ENCODE measurements around the gene AKAP8L. TPM values are rescaled to one million over a fixed set of nuclear protein-coding genes. Genes with fewer than 3 reads are reported as not detected.
A peak's percentile ranks its signal among the peaks of the same experiment; 100 is the strongest.

AKAP8L gene
- total and polyA plus RNA-seq, 5 experiments from 2014 or later = 38.7 to 232 (median 80.7) TPM

GRCh38 chr19:15381429-15381828 is 37.4 kb downstream of the AKAP8L start:
- H3K27me3 Mint-ChIP-seq = no peaks in the 10 kb centered on the region
- POLR2A ChIA-PET = no interaction called here

GRCh38 chr19:15379999-15380647 is 38.7 kb downstream of the AKAP8L start:
- POLR2A ChIA-PET = interaction anchor here (0.7 to 5.9 kb wide), 21 partner anchors 9 to 990 kb away, joined by 3 to 110 read pairs (median 6); partner anchors contain the start of genes AKAP8L, BRD4 and RASAL3
- no peaks in the 10 kb centered on the region for H3K27me3 Mint-ChIP-seq
- ATAC-seq = peak; percentile 45 to 53
- peak overlapping the region; percentile 80 to 100 (median 97) for H3K27ac Mint-ChIP-seq
- H3K4me3 Mint-ChIP-seq = peak overlapping the region; percentile 92 to 100 (median 98)
- H3K36me3 Mint-ChIP-seq = peaks cover 0 to 9% (median 0%) of the 10 kb centered on the region in 3 donors
- H3K4me1 Mint-ChIP-seq = peaks cover 18 to 36% (median 32%) of the 10 kb centered on the region in 4 donors
- DNase-seq = peak in 2 of 10 donors; percentile 76 to 96
- no peaks in the 10 kb centered on the region for H3K9me3 Mint-ChIP-seq

More at GRCh38 chr19:15381429-15381828, 37.4 kb downstream of the AKAP8L start:
- Mint-ChIP-seq H3K4me3 (peak overlapping the region in 8 of 10 donors; percentile 18 to 100 (median 88)), H3K27ac (peak overlapping the region in 7 of 10 donors; percentile 7 to 96 (median 48)), H3K9me3 (no peaks in the 10 kb centered on the region), H3K4me1 (peaks cover 18 to 32% (median 30%) of the 10 kb centered on the region in 4 donors), H3K36me3 (peaks cover 0 to 6% (median 0%) of the 10 kb centered on the region in 3 donors)
- ATAC-seq (no peak), DNase-seq (no peak)

GRCh38 chr19:15379083-15379998 is 39.4 kb downstream of the AKAP8L start, which contains the start of gene AKAP8:
Gene AKAP8 (minus strand): TSS chr19:15379787. CDS start chr19:15379731, 56 bp downstream.
- ATAC-seq (peak; percentile 86 to 92), DNase-seq (peak; percentile 96 to 99 (median 98))
- H3K27ac Mint-ChIP-seq = peak within 1 kb of the TSS; percentile 96 to 100 (median 100)
- peaks cover 0 to 9% (median 0%) of the 10 kb centered on the region in 3 donors for H3K36me3 Mint-ChIP-seq
- POLR2A ChIA-PET = interaction anchor here (0.6 to 5.9 kb wide), 29 partner anchors 8 to 991 kb away, joined by 3 to 110 read pairs (median 5); partner anchors contain the start of genes AKAP8L, BRD4 and RASAL3
- H3K27me3 Mint-ChIP-seq = no peaks in the 10 kb centered on the region
- peaks cover 18 to 43% (median 36%) of the 10 kb centered on the region in 4 donors for H3K4me1 Mint-ChIP-seq
- H3K4me3 Mint-ChIP-seq = peak within 1 kb of the TSS; percentile 92 to 100 (median 98)
- H3K9me3 Mint-ChIP-seq = no peaks in the 10 kb centered on the region

GRCh38 chr19:15378534-15379082 is 40.2 kb downstream of the AKAP8L start:
- DNase-seq (peak in 7 of 10 donors; percentile 20 to 54 (median 37)), ATAC-seq (no peak)
- Mint-ChIP-seq H3K36me3 (peaks cover 0 to 13% (median 0%) of the 10 kb centered on the region in 3 donors), H3K27ac (peak overlapping the region; percentile 92 to 100 (median 96)), H3K4me3 (peak overlapping the region; percentile 92 to 100 (median 98)), H3K27me3 (no peaks in the 10 kb centered on the region), H3K9me3 (no peaks in the 10 kb centered on the region), H3K4me1 (peaks cover 18 to 45% (median 38%) of the 10 kb centered on the region in 4 donors)
- POLR2A ChIA-PET = interaction anchor here (0.6 to 5.9 kb wide), 21 partner anchors 9 to 254 kb away, joined by 3 to 110 read pairs (median 6); partner anchors contain the start of genes AKAP8L, BRD4 and RASAL3

- Mint-ChIP-seq H3K9me3 (no peaks in the 10 kb centered on the region), H3K27me3 (no peaks in the 10 kb centered on the region), H3K4me3 (peak overlapping the region in 2 of 10 donors; percentile 14 to 34), H3K36me3 (peaks cover 0 to 48% (median 0%) of the 10 kb centered on the region in 3 donors), H3K4me1 (peaks cover 13 to 38% (median 31%) of the 10 kb centered on the region in 4 donors), H3K27ac (peak overlapping the region in 4 of 10 donors; percentile 7 to 56 (median 22))
- POLR2A ChIA-PET = interaction anchor here (1.1 to 1.3 kb wide), 2 partner anchors 41 to 44 kb away, joined by 3 read pairs; partner anchors contain the start of gene AKAP8L
- DNase-seq = no peak
- no peak for ATAC-seq
Observed at GRCh38 chr19:15374796-15375440, 43.9 kb downstream of the AKAP8L start.

- no peaks in the 10 kb centered on the region for H3K9me3 Mint-ChIP-seq
- no peak overlapping the region for H3K4me3 Mint-ChIP-seq
- no peaks in the 10 kb centered on the region for H3K27me3 Mint-ChIP-seq
- peaks cover 13 to 38% (median 31%) of the 10 kb centered on the region in 4 donors for H3K4me1 Mint-ChIP-seq
- no peak for DNase-seq
- peaks cover 0 to 52% (median 0%) of the 10 kb centered on the region in 3 donors for H3K36me3 Mint-ChIP-seq
- H3K27ac Mint-ChIP-seq = peak overlapping the region in 1 of 10 donors; percentile 56
- no peak for ATAC-seq
- POLR2A ChIA-PET = interaction anchor here (1.1 kb wide), 1 partner anchor 45 kb away, joined by 3 read pairs; the partner anchor contains the start of gene AKAP8L
Observed at GRCh38 chr19:15374105-15374651, 44.6 kb downstream of the AKAP8L start.

GRCh38 chr19:15373644-15374043 is 45.1 kb downstream of the AKAP8L start:
- Mint-ChIP-seq H3K27ac (no peak overlapping the region), H3K36me3 (peaks cover 0 to 58% (median 1%) of the 10 kb centered on the region in 3 donors), H3K9me3 (no peaks in the 10 kb centered on the region), H3K27me3 (no peaks in the 10 kb centered on the region), H3K4me1 (peaks cover 13 to 38% (median 31%) of the 10 kb centered on the region in 4 donors), H3K4me3 (peak overlapping the region in 1 of 10 donors; percentile 12)
- DNase-seq (no peak), ATAC-seq (no peak)
- POLR2A ChIA-PET = interaction anchor here (0.6 kb wide), 1 partner anchor 281 kb away, joined by 3 read pairs; no protein-coding TSS in a partner anchor

GRCh38 chr19:15372891-15373301 is 45.9 kb downstream of the AKAP8L start:
- no peak for ATAC-seq
- H3K27ac Mint-ChIP-seq = no peak overlapping the region

GRCh38 chr19:15372470-15372869 is 46.3 kb downstream of the AKAP8L start:
- Mint-ChIP-seq H3K27ac (no peak overlapping the region), H3K4me3 (no peak overlapping the region), H3K4me1 (peaks cover 7 to 28% (median 20%) of the 10 kb centered on the region in 4 donors), H3K9me3 (no peaks in the 10 kb centered on the region), H3K27me3 (no peaks in the 10 kb centered on the region), H3K36me3 (peaks cover 0 to 68% (median 4%) of the 10 kb centered on the region in 3 donors)
- no peak for ATAC-seq
- POLR2A ChIA-PET = interaction anchor here (0.6 kb wide), 1 partner anchor 761 kb away, joined by 4 read pairs; no protein-coding TSS in a partner anchor
- DNase-seq = no peak

More at GRCh38 chr19:15372891-15373301, 45.9 kb downstream of the AKAP8L start:
- peaks cover 7 to 32% (median 24%) of the 10 kb centered on the region in 4 donors for H3K4me1 Mint-ChIP-seq
- no peaks in the 10 kb centered on the region for H3K9me3 Mint-ChIP-seq
- POLR2A ChIA-PET = interaction anchor here (0.6 kb wide), 1 partner anchor 281 kb away, joined by 3 read pairs; no protein-coding TSS in a partner anchor
- H3K4me3 Mint-ChIP-seq = no peak overlapping the region
- peaks cover 0 to 64% (median 4%) of the 10 kb centered on the region in 3 donors for H3K36me3 Mint-ChIP-seq
- no peak for DNase-seq
- H3K27me3 Mint-ChIP-seq = no peaks in the 10 kb centered on the region

GRCh38 chr19:15371786-15372380 is 46.9 kb downstream of the AKAP8L start:
- Mint-ChIP-seq H3K27ac (no peak overlapping the region), H3K36me3 (peaks cover 0 to 72% (median 8%) of the 10 kb centered on the region in 3 donors), H3K27me3 (no peaks in the 10 kb centered on the region), H3K4me3 (no peak overlapping the region), H3K9me3 (no peaks in the 10 kb centered on the region), H3K4me1 (peaks cover 3 to 22% (median 15%) of the 10 kb centered on the region in 4 donors)
- POLR2A ChIA-PET = interaction anchor here (0.6 to 1.7 kb wide), 3 partner anchors 8 to 762 kb away, joined by 4 to 10 read pairs (median 4); partner anchors contain the start of genes AKAP8 and AKAP8L
- no peak for ATAC-seq
- no peak for DNase-seq
